BE2C (cell line): ENCODE measurements around the gene ITGA5.

ENCODE experiments used
- DNase-seq: peaks from one replicate; pipeline ENCODE4 v3.0.0-alpha.2; 2020
- H3K27me3 ChIP-seq: fragments of 250-450 bp; sonication (Bioruptor Pico); 2 replicates; pipeline ENCODE4 v1.5.1; 2020; ENCODE audit warnings: mild to moderate bottlenecking
- H3K36me3 ChIP-seq: fragments of 250-450 bp; sonication (Bioruptor Pico); 2 replicates; pipeline ENCODE4 v1.5.1; 2020; ENCODE audit warnings: mild to moderate bottlenecking
- H3K4me1 ChIP-seq: fragments of 250-450 bp; sonication (Bioruptor Pico); 2 replicates; pipeline ENCODE4 v1.5.1; 2020
- H3K4me3 ChIP-seq: 2 replicates; pipeline ENCODE4 v1.5.1; 2011; ENCODE audit warnings: low read depth, low read length
- H3K9me3 ChIP-seq: fragments of 250-450 bp; sonication (Bioruptor Pico); 2 replicates; pipeline ENCODE4 v1.5.1; 2020
- TF ChIP-seq, protein P1 (sequence below): IDR thresholded peaks from 2 replicates; pipeline ENCODE4 v1.5.1; 2012; ENCODE audit warnings: mild to moderate bottlenecking, low read depth, low read length

ITGA5 gene

DNA sequence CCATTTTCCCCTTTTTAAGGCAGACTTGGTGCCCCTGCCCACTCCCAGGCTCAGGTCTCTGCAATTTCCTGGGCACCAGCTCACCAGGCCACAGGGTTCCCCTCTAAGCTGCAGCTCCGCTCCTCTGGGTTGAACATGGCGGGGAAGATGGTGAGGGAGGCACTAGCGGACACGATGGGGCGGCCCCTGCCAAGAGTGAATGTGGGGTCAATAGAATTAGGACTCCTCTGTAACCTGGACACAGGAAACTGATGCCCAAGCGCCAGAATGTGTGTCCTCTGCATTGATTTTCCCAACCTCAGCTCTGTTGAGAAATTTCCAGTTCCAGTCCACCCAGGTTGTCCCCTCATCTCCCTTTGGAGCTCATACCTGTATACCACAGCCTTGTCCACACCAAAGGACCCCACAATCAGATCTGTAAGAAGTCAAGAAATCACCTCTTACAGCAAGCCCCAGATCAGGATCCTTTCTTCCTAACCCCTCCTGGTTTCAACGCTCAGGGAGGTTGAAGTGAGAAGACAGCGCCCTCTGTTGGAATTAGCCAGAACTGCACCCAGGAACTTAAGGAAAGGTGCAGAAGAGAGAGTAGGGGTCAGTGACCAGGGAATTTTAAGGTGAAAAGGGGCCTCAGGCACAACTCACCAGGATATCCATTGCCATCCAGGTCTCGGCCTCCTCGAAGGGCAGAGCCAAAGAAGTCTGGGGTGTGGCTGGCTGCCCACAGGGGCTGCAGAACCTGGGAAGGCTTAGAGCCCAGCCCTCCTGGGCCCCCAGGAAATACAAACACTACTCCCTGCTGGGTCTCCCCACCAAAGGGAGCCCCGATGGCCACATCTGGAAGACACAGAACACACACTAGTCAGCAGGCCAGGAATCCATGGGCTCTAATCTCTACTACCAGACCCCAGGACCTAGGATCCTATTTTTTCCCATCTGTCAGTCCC, 14.7 kb downstream of the ITGA5 start:
- TF ChIP-seq, protein P1, sequence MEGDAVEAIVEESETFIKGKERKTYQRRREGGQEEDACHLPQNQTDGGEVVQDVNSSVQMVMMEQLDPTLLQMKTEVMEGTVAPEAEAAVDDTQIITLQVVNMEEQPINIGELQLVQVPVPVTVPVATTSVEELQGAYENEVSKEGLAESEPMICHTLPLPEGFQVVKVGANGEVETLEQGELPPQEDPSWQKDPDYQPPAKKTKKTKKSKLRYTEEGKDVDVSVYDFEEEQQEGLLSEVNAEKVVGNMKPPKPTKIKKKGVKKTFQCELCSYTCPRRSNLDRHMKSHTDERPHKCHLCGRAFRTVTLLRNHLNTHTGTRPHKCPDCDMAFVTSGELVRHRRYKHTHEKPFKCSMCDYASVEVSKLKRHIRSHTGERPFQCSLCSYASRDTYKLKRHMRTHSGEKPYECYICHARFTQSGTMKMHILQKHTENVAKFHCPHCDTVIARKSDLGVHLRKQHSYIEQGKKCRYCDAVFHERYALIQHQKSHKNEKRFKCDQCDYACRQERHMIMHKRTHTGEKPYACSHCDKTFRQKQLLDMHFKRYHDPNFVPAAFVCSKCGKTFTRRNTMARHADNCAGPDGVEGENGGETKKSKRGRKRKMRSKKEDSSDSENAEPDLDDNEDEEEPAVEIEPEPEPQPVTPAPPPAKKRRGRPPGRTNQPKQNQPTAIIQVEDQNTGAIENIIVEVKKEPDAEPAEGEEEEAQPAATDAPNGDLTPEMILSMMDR, result peak; percentile 97
- Histone ChIP-seq H3K27me3 (peaks cover 7% of the 10 kb centered on the region; the same call in 1 of the 2 replicates), H3K36me3 (no peaks in the 10 kb centered on the region), H3K4me3 (no peak overlapping the region), H3K9me3 (no peaks in the 10 kb centered on the region), H3K4me1 (no peaks in the 10 kb centered on the region; the same call in 1 of the 2 replicates)
- peak; percentile 61 for DNase-seq

DNA sequence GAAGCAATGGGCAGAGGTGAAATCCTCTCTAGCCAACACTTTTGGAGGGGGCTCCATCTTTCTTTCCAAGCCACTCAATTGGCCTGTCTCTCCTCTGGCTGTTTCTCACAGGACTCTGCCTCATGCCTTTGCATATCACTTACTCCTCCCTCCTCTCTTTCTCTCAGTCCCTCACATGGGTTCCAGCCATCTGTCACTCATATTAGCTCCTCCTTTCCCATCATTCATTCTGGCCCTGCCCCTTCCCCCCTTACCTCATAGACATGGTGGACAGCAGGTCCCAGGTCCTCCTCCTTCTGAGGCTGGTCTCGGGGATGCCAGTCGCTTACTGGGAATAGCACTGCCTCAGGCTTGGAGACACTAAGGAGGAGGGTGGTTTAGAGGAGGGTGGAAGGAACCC, 17.9 kb downstream of the ITGA5 start:
- H3K27me3 ChIP-seq, result no peaks in the 10 kb centered on the region; the same call in 1 of the 2 replicates
- no peak overlapping the region for H3K4me3 ChIP-seq
- no peaks in the 10 kb centered on the region for H3K36me3 ChIP-seq
- no peaks in the 10 kb centered on the region for H3K4me1 ChIP-seq
- TF ChIP-seq, protein P1, result no peak
- H3K9me3 ChIP-seq, result no peaks in the 10 kb centered on the region
- DNase-seq, result no peak

DNA sequence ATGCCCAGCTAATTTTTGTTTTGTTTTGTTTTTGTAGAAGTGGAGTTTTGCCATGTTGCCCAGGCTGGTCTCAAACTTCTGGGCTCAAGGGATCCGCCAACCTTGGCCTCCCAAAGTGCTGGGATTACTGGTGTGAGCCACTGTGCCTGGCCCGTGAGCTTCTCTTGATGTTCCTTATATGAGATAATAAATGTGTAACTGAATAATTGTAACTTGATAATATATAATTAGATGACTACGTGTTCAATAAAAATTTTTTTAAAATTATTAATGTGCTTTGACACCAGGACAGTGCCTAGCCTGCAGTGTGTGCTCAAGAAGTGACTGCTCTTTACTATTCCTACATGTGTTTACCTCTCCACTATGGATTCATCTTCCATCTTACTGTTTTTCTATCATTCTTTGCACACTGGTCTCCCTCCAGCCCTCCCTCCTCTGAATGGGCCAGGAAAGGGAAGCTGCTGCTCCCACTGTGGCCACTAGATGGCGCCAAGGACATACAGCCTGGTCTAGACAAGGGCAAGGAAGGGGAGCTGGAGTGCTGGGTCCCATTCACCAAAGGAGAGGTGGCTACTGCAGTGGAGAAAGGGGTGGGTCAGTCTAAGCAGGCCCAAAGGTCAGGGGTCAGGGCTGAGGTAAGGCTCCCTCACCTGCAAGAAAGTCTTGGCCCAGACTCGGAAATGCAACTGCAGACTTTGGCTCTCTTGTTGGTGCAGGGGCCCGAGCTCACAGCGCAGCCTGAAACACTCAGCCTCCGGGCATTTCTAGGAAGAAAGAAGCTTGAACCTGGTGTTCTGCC, 19.9 kb downstream of the ITGA5 start:
- no peaks in the 10 kb centered on the region for H3K4me1 ChIP-seq
- no peaks in the 10 kb centered on the region for H3K9me3 ChIP-seq
- no peaks in the 10 kb centered on the region for H3K36me3 ChIP-seq
- TF ChIP-seq, protein P1, result peak; percentile 100
- DNase-seq, result peak; percentile 83
- H3K27me3 ChIP-seq, result no peaks in the 10 kb centered on the region
- no peak overlapping the region for H3K4me3 ChIP-seq

DNA sequence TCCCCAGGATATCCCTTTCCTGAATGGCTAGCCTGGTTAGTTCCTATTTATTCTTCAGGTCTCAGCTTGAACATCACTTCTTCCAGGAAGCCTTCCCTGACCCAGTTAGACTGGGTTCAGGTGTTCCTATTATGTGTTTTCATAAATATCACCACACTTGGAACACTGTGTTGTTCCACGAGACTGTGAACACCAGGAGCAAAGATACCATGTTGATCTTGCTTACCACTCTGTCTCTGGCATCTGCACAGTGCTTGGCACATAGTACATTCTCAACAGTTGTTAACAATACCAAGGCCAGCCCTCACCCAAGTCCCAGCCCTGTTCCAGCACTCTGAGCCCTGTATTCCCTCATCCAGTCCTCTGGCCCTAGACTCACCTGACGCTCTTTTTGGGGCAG, 20.8 kb downstream of the ITGA5 start:
- DNase-seq, result no peak
- no peaks in the 10 kb centered on the region for H3K27me3 ChIP-seq
- H3K36me3 ChIP-seq, result no peaks in the 10 kb centered on the region
- no peak overlapping the region for H3K4me3 ChIP-seq
- TF ChIP-seq, protein P1, result no peak
- H3K9me3 ChIP-seq, result no peaks in the 10 kb centered on the region
- no peaks in the 10 kb centered on the region for H3K4me1 ChIP-seq

DNA sequence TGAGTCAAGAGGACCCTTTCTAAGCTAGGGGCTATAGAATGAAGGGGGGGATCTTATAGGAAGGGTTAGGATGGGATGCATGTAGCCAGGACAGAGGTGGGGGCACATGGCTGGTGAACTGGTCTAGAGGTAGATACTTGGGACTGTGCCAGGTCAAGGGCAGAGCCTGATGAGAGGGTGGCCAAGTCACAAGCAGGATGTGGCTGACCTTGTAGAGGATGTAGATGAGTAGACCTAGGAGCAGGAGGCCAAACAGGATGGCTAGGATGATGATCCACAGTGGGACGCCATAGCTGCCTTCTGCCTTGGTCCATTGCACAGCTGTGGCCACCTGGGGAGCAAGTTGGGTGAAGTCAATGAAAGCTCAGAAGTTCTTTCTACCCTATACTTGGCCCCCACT, 21.9 kb downstream of the ITGA5 start:
- H3K9me3 ChIP-seq, result no peaks in the 10 kb centered on the region
- no peak for DNase-seq
- H3K4me3 ChIP-seq, result no peak overlapping the region
- no peaks in the 10 kb centered on the region for H3K4me1 ChIP-seq
- TF ChIP-seq, protein P1, result no peak
- H3K27me3 ChIP-seq, result no peaks in the 10 kb centered on the region
- H3K36me3 ChIP-seq, result no peaks in the 10 kb centered on the region
